ENCODE data around the gene ATP11A.

Gene ATP11A

DNA sequence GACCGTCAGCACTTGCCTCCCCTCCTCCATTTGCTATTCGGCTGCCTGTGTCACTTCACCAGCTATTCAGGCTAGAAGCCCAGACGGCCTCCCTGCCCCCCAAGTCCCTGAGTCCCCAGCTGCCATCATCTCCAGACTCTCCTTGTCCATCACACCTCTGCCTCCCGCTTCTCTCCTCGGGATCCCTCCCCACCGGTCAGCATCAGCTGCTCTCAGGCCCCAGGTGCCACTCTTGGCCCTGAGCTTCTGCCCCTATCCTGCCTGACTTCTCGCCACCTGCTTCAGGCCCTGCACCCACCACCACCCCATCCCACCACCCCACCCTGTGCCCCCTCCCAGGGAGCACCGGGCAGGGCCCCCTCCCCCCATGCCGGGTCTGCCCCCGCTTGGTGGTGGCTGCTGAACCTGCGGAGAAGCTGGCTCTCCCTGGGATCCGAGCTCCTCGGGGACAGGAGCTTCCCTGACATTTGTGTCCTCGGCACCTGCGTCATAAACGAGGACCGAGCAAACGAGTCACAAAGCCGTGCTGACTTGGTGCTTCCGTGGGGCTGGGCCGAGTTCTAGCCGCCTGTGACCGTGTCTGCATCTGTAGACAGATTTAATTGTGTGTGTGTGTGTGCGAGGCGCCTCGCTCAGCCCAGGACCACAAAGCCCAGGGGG is 208.9 kb downstream of the ATP11A start:
- DNase-seq: no peak

DNA sequence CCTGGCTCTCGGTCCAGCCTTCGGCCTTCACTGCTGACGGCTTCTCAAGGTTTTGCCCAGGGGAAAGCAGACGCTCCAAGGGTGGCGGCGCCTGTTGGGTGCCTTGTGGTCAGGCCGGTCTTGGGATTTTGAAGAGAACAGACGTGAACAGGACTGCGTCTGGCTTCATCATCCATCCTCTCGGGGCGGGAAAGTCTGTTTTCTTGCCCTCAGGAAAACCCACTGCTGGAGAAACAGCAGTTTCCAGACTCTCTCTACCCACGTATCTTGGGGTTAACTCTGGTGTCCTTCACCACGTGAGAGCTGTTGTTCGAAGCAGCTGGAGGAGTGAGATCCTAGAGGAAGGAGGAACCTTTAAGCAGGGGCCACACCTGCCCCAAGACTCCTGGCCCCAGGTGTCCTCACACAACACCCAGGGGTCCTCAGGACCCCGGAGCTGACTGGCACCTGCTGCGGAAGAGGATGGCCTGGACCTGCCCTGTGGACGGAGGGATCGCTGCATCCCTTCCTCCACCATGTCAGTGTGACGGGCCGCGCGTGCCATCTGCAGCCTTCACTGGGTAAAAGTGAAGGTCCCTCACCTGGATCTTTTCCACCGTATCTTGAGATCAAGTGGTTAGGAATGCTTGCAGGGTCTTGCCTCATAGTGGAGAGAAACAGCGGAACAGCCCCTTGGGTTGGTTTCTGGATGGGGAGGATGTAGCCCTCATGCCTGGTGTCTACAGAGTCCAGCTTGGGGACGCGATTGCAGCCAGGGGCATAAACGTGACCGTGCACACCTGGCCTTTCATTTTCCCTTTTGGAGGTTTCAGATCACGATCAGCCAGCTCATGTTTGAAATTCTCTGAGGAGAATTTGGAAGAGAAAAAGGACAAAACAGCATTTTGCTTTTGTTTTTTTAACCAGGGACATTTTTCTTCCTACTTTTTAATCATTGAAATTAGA is 209.7 kb downstream of the ATP11A start:
- no peak for DNase-seq

DNA sequence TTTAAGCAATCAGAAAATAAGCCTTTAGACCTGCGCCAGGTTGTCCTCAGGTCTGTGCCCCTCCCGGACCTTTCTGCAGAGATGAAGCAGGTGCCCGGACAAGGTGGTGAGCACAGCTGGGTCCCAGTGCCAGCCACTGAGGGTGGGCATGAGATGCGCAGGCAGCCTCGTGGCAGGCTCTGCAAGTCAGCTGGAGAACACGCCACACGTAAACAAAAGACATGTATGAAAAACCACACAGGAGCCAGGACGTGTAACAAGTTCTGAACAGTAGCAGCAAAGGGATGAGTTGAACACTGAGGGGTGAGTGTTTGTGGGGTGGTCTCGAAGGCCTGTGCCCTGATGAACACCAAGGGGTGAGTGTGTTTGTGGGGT is 210.4 kb downstream of the ATP11A start:
- no peak for DNase-seq

DNA sequence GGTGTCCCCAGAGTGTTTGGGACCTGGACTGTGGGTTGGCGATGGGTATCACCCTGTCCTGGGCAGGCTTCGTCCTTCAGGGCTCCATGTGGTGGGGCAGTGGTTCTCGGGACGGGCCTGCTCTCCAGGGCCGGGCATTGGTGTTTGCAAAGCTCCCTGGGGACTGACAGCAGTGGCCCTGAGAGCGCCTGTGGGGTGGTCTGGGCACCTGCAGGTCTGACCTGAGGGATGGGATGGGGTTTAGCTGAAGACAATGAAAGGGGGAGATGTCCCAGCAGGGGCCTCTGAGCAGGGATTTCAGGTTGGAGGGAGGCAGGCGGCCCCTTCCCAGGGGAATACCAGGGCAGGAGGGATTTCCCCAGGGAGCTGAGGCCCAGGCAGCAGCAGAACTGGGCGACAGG is 210.9 kb downstream of the ATP11A start:
- no peak for DNase-seq

DNA sequence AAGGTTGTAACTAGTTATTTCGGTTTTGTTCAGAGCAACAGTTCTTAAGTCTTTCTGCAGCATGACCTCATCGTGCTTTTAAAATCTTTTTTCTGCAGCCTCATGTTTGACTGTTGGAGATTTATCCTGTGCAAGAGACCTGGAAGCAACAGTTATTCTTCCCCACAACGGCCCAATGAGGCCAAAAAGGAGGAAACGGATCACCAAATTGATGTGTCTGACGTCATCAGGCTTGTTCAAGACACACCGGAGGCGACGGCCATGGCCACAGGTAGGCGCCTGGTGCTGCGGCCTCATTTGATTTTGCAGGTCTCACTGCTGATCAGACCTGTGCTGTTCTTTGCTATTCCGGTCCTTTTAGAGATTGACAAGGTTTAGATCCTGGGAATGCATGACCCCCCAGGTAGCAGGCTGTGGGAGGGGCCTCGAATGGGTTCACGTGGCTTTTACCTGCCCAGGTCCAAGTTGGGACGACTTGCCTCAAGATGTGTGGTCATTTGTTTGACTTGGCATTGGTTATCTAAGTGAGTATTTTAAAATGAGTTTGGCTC is 212.3 kb downstream of the ATP11A start:
- no peak for DNase-seq

DNA sequence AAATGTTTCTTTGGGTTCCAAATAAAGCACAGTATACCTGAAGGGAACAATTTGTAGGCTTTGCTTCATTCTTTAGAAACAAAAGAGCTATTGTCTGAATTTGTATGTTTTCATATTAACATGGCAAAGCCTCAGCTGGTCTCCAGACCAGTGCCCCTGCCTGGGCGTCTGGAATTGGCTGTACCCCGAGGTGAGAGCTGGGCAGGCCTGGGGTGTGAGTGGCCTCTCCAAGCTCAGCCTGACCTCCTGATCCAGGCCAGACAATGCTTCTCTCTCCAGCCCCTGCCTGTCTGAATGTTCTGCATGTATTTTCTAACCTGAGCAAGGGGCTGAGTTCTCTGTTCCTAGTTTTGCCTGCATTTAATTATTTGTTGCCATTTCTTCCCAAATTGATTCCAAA is 212.8 kb downstream of the ATP11A start:
- DNase-seq: no peak

DNA sequence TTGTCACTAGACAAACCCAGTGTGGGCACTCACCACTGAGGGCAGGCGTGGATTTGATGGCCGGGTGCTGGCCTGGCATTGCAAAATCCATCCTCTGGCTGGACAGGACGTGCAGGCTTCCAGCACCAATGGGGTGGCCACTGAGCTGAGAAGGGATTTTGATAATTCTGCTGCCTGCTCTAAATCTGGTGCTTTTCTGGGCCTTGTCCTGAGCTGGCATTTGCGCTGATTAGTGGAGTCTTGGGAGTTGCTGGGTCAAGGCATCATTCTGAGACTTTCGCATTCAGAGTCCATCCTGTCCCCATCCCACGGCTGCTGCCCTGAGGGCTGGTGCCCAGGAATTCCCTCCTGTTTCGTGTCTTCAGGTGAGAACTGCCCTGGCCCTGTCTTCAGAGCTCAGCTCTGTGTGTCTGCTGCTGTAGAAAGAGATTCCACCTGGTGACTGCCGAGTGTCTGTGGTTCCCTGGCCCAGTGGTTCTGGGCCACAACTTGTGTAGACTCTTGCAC is 213.3 kb downstream of the ATP11A start:
- DNase-seq: no peak

DNA sequence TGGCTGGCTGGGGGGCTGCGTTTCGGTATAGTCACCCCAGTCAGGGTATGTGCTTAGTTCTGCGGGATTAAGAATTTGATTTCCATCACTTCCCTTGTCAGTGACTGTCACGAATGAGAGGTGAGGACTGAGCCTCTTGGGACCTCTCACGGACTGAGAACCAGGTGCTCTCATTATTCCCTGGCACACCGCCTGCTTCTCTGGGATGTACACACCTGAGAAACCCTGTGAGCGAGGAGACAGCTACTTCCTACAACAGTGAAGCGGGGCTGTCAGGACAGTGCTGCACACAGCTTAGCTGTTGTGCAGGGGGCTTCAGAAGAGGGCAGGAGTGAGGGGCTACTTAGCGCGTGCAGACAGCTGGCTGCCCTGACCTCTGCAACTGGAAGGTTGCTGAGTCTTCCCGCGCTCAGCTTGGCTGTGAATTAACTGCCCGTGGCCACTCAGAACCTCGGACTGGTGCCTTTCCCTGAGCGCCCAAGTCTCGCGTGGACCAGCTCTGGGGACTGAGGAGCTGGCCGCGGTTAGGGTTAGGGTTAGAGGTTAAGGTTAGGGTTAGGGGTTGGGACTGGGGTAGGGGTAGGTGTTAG is 213.9 kb downstream of the ATP11A start:
- peak; percentile 98 for DNase-seq

DNA sequence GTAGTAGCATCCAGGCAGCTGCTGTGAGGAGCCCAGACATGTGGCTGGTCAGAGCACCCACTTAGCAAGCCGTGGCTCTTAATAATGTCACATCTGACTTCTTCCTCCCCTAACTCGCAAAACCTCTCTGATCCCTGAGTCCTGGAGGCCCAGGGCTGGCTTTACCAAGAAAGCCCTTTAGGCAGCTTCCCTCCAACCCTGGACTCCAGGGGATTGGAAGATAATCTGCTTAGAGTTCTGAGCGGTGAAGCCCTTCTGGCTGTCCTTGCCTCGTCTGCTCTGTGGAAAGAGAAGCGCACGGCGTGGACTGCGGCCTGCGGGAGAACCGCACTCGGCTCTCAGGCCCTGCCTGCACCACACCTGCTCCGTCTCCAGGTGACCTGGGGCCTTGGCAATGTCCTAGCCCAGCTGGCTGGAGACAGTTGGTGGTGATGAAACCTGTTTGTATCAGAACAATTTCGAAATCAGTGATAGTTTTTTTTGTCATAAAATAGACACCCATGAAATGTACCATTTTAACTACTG is 214.7 kb downstream of the ATP11A start:
- no peak for DNase-seq

DNA sequence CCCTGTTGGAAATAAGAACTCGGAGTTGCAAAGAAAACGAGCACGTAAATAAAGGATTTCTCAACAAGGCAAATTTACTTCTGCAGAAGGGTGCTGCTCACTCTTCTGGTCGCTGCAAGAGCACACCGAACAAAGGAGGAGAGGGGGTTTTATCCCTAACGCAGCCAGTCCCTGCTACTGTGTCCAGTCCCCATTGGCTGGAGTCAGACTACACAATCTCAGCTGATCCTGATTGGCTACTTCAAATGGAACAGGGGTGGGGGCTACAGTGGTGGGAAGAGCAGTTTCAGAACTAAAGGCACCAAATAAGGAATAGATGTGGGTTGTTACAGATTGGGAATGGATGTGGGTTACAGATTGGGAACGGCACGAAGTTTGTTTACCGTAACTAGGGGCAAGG is 215.2 kb downstream of the ATP11A start:
- no peak for DNase-seq

DNA sequence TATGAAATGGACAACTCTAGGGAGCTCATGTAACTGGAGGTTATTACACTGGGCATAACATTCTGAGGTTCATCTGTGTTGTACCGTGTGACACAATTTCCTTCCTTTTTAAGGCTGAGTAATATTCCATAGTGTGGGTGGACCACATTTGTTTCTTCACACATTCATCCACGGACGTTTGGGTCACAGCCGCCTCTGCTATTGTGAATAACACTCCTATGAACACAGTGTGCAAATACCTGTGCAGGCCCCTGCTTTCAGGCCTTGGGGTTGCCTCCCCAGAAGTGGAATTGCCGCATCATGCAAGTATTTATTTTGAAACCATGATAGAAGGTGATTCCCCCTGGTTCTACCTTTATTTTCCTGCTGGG is 215.8 kb downstream of the ATP11A start:
- no peak for DNase-seq

DNA sequence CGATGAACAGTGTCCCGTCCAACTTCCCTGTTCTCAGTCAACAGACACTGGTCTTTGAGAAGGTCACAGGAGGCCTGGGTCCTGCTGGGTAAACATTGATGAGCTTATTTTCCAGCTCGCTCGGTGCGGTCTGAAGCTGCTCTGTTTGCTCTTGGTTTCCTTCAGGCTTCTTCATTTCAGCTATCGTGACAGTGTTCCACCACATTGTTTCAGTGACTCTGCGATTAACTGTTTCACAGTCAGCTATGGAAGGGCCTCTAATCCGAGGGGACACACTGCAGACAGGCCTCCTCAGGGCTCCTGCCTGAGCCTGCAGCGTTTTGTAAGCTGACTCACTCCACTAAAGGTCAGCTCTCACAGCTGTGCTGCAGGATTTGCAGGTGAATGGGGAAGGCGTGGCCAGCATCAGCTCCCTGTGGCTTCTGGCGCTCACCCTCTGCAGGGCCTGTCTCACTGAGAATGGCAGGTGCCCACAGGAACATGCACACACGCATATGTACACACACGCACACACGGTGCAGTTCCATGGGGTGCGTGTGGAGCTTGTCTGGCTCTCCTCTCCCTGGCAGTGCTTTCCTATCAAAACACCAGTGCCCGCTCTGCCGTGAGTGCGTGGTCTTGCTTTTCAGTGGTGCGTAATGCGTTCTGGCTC is 216.3 kb downstream of the ATP11A start:
- DNase-seq: no peak

DNA sequence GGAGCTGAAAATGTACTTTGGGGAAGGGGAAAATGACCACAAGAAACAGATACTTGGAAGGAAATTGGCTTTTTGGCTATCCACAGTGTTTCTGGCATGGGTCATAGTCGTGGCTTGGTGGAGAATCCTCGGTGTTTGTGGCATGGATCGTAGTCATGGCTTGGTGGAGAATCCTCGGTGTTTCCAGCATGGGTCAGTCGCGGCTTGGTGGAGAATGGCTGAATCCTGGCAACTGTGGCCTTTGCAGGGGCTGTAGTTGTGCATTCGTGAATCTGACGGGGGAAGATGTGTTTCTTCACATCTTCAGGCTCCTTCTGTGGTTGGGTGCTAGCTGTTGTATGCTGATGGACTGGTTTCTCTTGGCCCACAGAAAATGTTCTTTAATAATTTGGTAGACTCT is 217.4 kb downstream of the ATP11A start:
- no peak for DNase-seq

DNA sequence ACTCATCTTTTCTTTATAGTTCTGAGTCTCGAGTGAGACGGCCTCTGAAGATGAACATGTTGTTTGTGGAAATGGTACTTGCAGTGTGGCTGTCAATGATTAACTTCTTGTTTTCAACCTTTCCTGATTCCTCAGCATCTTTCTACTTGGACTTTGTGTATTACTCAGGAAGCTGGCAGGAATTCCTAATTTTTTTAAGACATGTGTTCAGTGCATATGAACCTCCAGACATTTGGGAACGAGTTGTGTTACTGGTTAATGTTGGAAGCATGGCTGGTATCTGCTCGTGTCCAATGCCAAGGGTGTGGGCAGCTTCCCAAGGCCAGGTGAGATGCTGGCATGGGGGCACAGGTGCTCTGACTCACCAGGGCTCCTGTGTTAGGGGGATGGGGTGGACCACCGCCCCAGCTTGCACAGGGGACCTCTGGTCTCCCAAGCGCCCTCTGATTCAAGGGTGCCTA is 218.1 kb downstream of the ATP11A start:
- no peak for DNase-seq

DNA sequence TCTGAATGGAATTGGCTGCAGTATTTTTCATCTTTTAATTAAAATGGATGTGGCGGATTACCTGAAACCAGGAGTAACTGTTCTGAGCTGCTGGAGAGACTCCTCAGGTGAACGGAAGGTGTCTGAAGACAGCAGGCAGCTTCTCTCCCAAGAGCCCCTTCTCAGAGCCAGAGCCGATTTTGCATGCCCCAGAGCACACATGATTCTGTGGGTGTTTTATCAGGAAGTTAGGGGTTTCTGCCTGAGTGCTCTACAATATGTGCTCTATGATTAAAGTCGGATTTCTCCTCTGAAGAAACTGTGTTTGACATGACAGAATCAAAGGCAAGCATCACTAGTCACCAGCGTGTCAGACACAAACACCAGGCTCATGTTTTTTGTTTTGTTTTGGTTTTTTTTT is 218.5 kb downstream of the ATP11A start:
- DNase-seq: no peak

DNA sequence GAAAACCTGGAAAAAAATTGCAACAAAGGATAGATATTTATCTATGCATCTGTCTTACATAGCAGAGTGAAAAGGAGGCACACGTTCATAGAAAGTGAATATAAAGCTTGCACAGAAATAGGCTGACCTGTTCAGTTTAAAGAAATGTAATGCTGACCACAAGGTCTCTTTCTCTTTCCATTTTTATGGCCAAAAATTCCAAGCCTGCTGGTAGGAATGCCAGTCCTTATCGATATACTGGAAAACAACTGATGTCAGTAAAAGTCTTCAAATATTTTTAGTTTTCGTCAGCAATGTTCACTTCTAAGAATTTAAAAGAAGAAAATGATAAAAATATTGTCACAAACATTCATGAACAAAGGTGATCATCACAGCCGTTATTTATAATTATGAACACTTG is 220.2 kb downstream of the ATP11A start:
- no peak for DNase-seq

DNA sequence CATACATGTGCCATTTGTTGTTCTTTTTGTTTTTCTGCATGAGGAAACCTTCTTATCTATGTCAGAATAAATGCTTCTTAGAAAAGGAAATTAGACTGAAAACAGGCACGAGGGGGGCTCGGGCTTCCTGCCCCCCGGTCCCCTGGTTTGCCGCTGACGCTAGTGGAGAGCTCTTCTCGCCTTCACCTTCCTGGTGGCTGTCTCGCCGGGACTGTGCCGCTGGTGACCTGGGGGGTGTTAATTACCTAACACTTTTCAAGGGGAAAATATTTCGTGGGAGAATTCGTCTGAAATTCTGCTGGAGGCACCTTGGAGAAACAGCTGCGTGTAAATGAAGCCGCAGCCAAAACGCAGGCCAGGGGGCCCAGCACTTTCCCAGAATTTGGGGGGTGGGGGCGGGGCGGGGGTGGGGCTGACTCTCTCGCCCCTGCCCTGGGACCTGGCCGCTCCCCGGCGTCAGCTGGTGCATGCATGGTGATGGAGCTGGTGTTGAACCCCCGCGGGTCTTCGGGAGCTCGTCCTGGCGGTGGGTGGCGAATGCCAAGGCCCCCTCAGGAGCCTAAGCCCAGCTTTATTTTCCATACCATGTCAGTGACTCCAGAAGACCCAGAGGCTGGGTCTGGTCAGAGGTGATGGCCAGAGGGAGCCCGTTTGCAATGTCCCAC is 220.9 kb downstream of the ATP11A start:
- no peak for DNase-seq

DNA sequence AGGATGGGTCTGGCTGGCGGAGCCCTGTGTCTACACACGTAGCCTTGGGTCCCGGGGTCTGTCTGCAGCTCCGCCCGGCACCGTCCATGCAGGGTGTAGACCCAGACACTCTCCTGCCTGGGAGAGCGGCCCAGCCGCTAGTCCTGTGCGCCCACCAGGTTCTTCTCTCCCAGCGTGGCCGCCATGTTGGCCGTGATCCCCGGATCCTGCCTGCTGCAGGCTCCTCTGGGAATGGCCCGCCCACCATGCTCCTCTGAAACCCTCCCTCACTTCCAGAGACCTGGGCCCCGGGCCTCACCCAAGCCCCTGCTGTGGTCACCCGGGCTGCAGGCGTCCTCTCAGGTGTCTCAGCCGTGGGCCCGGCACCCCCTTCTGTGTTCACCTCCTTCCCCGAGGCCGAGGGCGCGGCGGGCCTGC is 221.5 kb downstream of the ATP11A start:
- DNase-seq: no peak

DNA sequence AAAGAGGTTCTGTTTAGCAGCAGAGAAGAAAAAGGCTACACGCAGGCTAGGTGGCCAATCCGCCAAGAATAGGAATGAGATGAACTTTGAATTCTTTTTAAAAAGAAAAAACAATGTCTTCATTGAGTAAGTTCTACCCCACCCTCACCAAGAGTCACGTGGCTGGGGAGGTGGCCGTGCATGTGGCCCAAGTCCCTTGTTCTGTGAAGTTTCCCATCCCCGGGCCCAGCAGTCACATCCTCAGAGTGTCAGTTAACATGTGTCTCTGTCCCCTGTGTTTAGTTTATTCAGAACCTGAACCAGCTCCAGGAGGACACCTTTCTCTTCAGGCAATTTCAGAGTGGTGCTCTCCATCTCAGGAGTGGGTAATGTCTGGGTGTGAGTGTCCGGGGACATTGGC is 222.0 kb downstream of the ATP11A start:
- no peak for DNase-seq

DNA sequence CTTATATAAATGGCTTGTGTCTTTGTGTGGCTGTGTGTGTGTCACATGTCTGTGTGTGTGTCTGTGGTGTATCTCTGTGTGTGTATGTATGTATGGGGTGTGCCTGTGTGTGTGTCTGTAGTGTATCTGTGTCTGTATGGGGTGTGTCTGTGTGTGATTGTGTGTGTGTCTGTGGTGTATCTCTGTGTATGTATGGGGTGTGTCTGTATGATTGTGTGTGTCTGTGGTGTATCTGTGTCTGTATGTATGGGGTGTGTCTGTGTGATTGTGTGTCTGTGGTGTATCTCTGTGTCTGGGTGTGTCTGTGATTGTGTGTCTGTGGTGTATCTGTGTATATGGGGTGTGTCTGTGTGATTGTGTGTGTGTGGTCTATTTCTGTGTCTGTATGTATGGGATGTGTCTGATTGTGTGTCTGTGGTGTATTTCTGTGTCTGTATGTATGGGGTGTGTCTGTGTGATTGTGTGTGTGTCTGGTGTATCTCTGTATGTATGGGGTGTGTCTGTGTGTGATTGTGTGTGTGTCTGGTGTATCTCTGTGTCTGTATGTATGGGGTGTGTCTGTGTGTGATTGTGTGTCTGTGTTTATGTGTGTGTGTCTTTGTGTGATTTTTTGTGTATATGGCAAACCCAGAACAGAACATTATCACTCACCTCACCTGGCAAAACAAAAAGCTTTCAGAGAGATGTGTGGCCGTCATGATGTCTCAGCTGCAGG is 223.0 kb downstream of the ATP11A start:
- no peak for DNase-seq

DNA sequence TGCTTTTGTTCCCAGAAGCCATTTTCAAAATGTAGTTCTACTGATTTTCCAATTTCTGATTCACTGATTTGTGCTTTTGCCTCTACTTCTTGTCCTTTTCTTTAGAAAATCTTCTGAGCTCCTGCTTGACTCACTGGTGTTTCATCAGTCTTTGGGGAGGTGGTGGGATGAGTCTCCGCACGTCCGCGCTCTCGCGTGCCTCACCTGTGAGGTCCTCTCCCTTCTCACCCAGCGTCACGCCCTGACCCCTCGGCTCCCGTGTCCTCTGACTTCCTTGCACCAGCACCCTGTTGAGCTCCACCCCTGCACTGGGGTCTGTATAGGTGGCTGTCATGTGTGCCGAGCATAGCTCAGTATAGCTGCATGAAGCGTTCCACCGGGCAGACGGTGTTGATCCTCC is 226.5 kb downstream of the ATP11A start:
- DNase-seq: no peak
